IPS DF 4.7 (cell line): ENCODE results near the gene ATXN2.
"Not testable (repeated sequence)": the region's sequence is repeated elsewhere in the genome, so short reads cannot be mapped to it uniquely, and the experiment has no call there.

Source experiments
- DNase-seq: peaks from one replicate; pipeline ENCODE4 v3.0.0-alpha.2; 2013; ENCODE audit warnings: low spot score; ENCODE audit errors: extremely low read depth

The ATXN2 gene

GRCh38 chr12:111573476-111573875, 25.6 kb downstream of the ATXN2 start:
- DNase-seq, result no peak

GRCh38 chr12:111570084-111570961, 28.8 kb downstream of the ATXN2 start:
- no peak for DNase-seq

- no peak for DNase-seq
Measured at GRCh38 chr12:111569363-111570083, 29.6 kb downstream of the ATXN2 start.

- DNase-seq, result not testable (repeated sequence)
Measured at GRCh38 chr12:111560844-111561243, 38.3 kb downstream of the ATXN2 start.

- no peak for DNase-seq
Measured at GRCh38 chr12:111558107-111558376, 41.1 kb downstream of the ATXN2 start.

- no peak for DNase-seq
Measured at GRCh38 chr12:111557271-111558106, 41.6 kb downstream of the ATXN2 start.

- DNase-seq, result no peak
Measured at GRCh38 chr12:111556676-111557075, 42.4 kb downstream of the ATXN2 start.

- DNase-seq, result not testable (repeated sequence)
Measured at GRCh38 chr12:111555313-111555712, 43.8 kb downstream of the ATXN2 start.

- no peak for DNase-seq
Measured at GRCh38 chr12:111546758-111547383, 52.2 kb downstream of the ATXN2 start.

GRCh38 chr12:111546171-111546570, 52.9 kb downstream of the ATXN2 start:
- DNase-seq, result no peak

- DNase-seq, result no peak
Measured at GRCh38 chr12:111544032-111544431, 55.1 kb downstream of the ATXN2 start.

- no peak for DNase-seq
Measured at GRCh38 chr12:111532751-111533150, 66.4 kb downstream of the ATXN2 start.

GRCh38 chr12:111529424-111530368, 69.4 kb downstream of the ATXN2 start:
- DNase-seq, result peak; percentile 46

GRCh38 chr12:111523587-111524167, 75.4 kb downstream of the ATXN2 start:
- no peak for DNase-seq

- no peak for DNase-seq
Measured at GRCh38 chr12:111521801-111522200, 77.3 kb downstream of the ATXN2 start.

GRCh38 chr12:111519937-111520336, 79.2 kb downstream of the ATXN2 start:
- no peak for DNase-seq

GRCh38 chr12:111519083-111519482, 80.0 kb downstream of the ATXN2 start:
- DNase-seq, result no peak

- not testable (repeated sequence) for DNase-seq
Measured at GRCh38 chr12:111507719-111508118, 91.4 kb downstream of the ATXN2 start.

- DNase-seq, result not testable (repeated sequence)
Measured at GRCh38 chr12:111507258-111507657, 91.9 kb downstream of the ATXN2 start.

- no peak for DNase-seq
Measured at GRCh38 chr12:111506260-111506659, 92.9 kb downstream of the ATXN2 start.
